ENCODE measurements around the gene ZSCAN31.
"Not testable (repeated sequence)": the region's sequence is repeated elsewhere in the genome, so short reads cannot be mapped to it uniquely, and the experiment has no call there.

ZSCAN31 gene

DNA sequence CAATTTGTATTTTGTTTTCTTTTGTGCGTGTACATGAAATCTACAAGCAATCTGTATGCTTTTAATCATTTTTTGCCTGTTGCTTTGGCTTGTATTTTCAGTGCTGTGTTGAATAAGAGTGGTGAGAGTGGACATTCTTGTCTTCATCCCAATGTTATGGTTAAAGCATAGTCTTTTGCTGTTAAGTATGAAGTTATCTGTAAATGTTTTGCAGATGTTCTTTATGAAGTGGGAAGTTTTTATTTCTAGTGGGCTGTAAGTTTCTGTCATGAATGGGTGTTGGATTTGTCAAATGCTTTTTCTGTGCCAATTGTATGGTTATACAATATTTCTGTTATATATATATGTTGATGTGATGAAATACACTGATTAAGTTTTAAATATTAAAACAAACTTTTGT is 38.0 kb upstream of the ZSCAN31 start:
- no peak overlapping the region for H3K4me3 ChIP-seq (ENCODE audit: low read length)
- DNase-seq (ENCODE audit: low read depth): no peak
- TF ChIP-seq, protein P1, sequence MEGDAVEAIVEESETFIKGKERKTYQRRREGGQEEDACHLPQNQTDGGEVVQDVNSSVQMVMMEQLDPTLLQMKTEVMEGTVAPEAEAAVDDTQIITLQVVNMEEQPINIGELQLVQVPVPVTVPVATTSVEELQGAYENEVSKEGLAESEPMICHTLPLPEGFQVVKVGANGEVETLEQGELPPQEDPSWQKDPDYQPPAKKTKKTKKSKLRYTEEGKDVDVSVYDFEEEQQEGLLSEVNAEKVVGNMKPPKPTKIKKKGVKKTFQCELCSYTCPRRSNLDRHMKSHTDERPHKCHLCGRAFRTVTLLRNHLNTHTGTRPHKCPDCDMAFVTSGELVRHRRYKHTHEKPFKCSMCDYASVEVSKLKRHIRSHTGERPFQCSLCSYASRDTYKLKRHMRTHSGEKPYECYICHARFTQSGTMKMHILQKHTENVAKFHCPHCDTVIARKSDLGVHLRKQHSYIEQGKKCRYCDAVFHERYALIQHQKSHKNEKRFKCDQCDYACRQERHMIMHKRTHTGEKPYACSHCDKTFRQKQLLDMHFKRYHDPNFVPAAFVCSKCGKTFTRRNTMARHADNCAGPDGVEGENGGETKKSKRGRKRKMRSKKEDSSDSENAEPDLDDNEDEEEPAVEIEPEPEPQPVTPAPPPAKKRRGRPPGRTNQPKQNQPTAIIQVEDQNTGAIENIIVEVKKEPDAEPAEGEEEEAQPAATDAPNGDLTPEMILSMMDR (IDR thresholded peaks at IDR 0.05; ENCODE audit: insufficient read depth, low read depth, low read length, missing control alignments): no peak

DNA sequence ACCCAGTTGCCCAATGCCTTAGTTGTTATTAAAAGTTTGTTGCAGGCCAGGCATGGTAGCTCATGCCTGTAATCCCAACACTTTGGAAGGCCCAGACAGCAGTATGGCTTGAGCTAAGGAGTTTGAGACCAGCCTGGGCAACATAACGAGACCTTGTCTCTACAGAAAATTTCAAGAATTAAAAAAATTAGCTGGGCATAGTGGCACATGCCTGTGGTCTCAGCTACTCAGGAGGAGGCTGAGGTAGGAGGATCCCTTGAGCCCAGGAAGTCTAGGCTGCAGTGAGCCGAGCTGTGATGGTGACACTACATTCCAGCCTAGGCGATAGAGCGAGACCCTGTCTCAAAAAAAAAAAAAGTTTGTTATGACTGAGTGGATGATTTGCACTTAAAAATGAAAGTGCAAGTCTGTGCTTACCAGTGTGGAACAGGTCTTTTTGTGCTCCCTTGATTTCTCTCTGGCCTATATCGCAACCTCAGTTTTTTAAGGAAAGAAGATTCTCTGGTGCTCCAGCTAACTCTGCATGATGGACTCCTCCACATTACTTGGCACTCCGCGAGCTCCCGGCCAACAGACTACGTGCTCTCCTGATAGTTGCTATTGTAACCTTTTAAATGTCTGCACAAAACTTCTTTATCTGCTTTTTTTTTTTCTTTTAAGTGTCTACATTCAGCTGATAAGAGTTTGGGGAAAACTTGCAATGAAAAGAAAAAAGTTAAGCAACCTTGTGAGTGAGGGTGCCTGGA is 35.9 kb upstream of the ZSCAN31 start:
- TF ChIP-seq, protein P1 (IDR thresholded peaks at IDR 0.05; ENCODE audit: insufficient read depth, low read depth, low read length, missing control alignments): no peak
- no peak for DNase-seq (ENCODE audit: low read depth)
- no peak overlapping the region for H3K4me3 ChIP-seq (ENCODE audit: low read length)

DNA sequence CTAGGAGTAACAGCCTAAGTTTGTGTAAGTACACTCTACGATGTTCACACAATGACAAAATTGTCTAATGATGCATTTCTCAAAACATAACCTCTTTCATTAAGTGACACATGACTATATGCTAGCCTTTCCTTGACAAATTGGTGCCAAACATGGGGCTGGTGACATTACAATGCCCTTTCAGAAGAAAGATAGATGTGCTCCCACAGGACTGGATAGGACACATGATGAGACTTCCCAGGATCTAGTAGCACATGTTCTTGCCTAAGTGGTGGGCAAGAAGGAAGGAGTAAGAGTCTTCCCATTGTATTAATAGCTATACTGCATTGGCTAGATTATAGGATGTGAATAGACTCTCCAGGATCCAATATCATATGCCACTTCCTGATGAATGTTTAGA is 35.3 kb upstream of the ZSCAN31 start:
- no peak for DNase-seq (ENCODE audit: low read depth)
- no peak overlapping the region for H3K4me3 ChIP-seq (ENCODE audit: low read length)
- TF ChIP-seq, protein P1 (IDR thresholded peaks at IDR 0.05; ENCODE audit: insufficient read depth, low read depth, low read length, missing control alignments): no peak

DNA sequence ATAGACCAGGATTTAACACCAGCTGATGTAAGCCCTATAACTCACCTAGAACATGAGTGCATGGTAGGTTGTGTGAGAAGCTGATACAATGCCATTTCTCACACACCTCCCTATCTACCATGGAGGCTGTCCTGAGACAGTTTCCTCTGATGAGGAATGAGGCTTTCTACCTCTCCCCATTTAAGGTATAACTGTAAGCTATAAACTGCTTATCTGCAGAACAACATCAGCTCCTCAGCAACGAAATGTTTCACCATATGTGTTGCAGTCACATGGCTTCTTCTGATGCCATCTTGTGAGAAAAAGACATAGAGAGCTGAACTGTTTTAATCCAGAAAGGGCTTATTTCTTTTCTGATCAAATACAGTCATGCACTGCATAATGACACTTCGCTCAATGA is 34.5 kb upstream of the ZSCAN31 start:
- DNase-seq (ENCODE audit: low read depth): no peak
- TF ChIP-seq, protein P1 (IDR thresholded peaks at IDR 0.05; ENCODE audit: insufficient read depth, low read depth, low read length, missing control alignments): no peak
- H3K4me3 ChIP-seq (ENCODE audit: low read length): no peak overlapping the region

DNA sequence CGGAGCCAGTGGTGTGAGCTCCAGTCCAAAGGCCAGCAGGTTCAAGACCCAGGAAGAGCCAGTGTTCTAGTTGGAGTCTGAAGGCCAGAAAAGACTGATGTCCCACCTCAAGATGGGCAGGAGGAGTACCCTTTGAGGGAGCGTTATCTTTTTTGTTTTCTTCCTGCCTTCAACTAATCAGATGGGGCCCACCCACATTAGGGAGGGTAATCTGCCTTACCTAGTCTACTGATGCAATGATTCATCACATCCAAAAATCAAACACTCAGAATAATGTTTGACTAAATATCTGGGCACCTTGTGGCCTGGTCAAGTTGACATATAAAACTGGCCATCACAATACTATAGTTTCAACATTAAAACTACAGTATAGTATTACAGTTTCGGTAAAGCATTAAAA is 33.5 kb upstream of the ZSCAN31 start:
- TF ChIP-seq, protein P1 (IDR thresholded peaks at IDR 0.05; ENCODE audit: insufficient read depth, low read depth, low read length, missing control alignments): no peak
- no peak for DNase-seq (ENCODE audit: low read depth)
- H3K4me3 ChIP-seq (ENCODE audit: low read length): no peak overlapping the region

DNA sequence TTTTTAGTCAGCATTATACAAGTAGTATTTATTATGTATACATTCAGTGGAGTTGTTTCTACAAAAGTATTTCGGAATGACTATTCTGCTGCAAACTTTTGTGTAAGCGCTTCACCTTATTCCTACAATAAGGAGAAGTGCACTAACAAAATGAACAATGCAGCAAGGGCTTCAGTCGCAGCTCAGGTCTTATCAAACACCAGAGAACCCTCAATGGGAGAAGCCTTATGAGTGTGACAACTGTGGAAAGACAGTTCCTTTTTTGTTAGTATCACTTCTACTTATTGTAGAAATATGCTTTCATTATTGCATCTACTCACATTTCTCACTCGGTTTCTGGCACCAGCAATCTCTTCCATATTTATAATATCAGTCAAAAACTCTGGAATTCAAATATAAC is 32.6 kb upstream of the ZSCAN31 start:
- DNase-seq (ENCODE audit: low read depth): no peak
- TF ChIP-seq, protein P1 (IDR thresholded peaks at IDR 0.05; ENCODE audit: insufficient read depth, low read depth, low read length, missing control alignments): no peak
- H3K4me3 ChIP-seq (ENCODE audit: low read length): no peak overlapping the region

DNA sequence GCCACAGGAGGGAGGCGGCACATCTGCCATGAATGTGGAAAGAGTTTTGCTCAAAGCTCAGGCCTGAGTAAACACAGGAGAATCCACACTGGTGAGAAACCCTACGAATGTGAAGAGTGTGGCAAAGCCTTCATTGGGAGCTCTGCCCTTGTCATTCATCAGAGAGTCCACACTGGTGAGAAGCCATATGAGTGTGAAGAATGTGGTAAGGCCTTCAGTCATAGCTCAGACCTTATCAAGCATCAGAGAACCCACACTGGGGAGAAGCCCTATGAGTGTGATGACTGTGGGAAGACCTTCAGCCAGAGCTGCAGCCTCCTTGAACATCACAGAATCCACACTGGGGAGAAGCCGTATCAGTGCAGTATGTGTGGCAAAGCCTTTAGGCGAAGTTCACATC is 29.6 kb upstream of the ZSCAN31 start:
- H3K4me3 ChIP-seq (ENCODE audit: low read length); DNase-seq (ENCODE audit: low read depth): not testable (repeated sequence)

All from epithelial cell of esophagus (primary cell).